Transverse colon (tissue), 4 donors: Measurements from ENCODE around the gene CELSR1. TPM values are rescaled to one million over a fixed set of nuclear protein-coding genes. Genes with fewer than 3 reads are reported as not detected.

Source experiments
- DNase-seq: peaks from one replicate; pipeline ENCODE4 v3.0.0-alpha.2; 2019
- H3K27ac ChIP-seq, 4 donors: fragments of 200-600 bp; sonication (generic); 2 replicates each; pipeline ENCODE4 v1.5.1; 2016 to 2018; ENCODE audit warnings: inconsistent platforms in 4 of 4
- H3K27me3 ChIP-seq: fragments of 200-600 bp; sonication (generic); 2 replicates; pipeline ENCODE4 v1.5.1; 2017; ENCODE audit warnings: inconsistent platforms
- H3K36me3 ChIP-seq, 4 donors: fragments of 200-600 bp; sonication (generic); 2 replicates each; pipeline ENCODE4 v1.5.1; 2017 to 2019; ENCODE audit warnings: inconsistent platforms in 4 of 4
- H3K4me1 ChIP-seq, 4 donors: fragments of 200-600 bp; sonication (generic); 2 replicates each; pipeline ENCODE4 v1.5.1; 2017 to 2020; ENCODE audit warnings: inconsistent platforms in 4 of 4
- H3K4me3 ChIP-seq, 4 donors: fragments of 200-600 bp; sonication (generic); 1 replicate in 1 of 4; 2 replicates in 3 of 4; pipeline versions ENCODE4 v1.5.1 to v1.6.1; 2017 to 2019; ENCODE audit warnings: inconsistent platforms in 4 of 4
- H3K9me3 ChIP-seq, 2 donors: fragments of 200-600 bp; sonication (generic); 2 replicates each; pipeline ENCODE4 v1.5.1; 2017 to 2019; ENCODE audit warnings: inconsistent platforms in 2 of 2
- CTCF ChIP-seq, 5 experiments: fragments of 200-600 bp in 3 of 5; fragments of 450-650 bp in 2 of 5; sonication (generic) in 3 of 5; IDR thresholded peaks; 1 replicate in 2 of 5; 2 replicates in 3 of 5; pipeline ENCODE4 v1.5.1; 2016 to 2017; ENCODE audit warnings: antibody characterized with exemption in 5 of 5, inconsistent platforms in 3 of 5, mild to moderate bottlenecking in 2 of 5, moderate library complexity in 1 of 5
- EP300 ChIP-seq: sonication (generic); formaldehyde crosslinking; IDR thresholded peaks from one replicate; pipeline ENCODE4 v1.6.1; 2017; ENCODE audit warnings: antibody characterized with exemption, low read depth
- POLR2A ChIP-seq: fragments of 450-650 bp; IDR thresholded peaks from one replicate; pipeline ENCODE4 v1.6.1; 2016; ENCODE audit warnings: antibody characterized with exemption, mild to moderate bottlenecking, moderate library complexity
- POLR2AphosphoS5 ChIP-seq, 3 donors: sonication (generic); formaldehyde crosslinking; IDR thresholded peaks; one replicate each; pipeline ENCODE4 v1.6.1; 2016; ENCODE audit warnings: antibody characterized with exemption in 3 of 3
- WGBS, 2 donors: methylation state at CpG; one replicate each; pipeline ENCODE4 v1.1.5; 2018; ENCODE audit warnings: low coverage in 1 of 2; 5-methylcytosine and 5-hydroxymethylcytosine counted together
- in situ Hi-C, 4 donors: fragments of 200-750 bp; cut with MboI; loops; one replicate each; pipeline versions ENCODE4 v1.15.0 to v1.15.1; 2017; ENCODE audit warnings: low sequenced_read_pairs in 3 of 4, low pct_ligation_motif_present in 1 of 4, low pct_unique_long_range_greater_than_20kb in 1 of 4
- intact Hi-C: fragments of 100-400 bp; cut with DNase I; formaldehyde crosslinking; loops from one replicate; pipeline ENCODE4 v1.15.1; 2023; ENCODE audit warnings: low total_unique reads
- total RNA-seq, 4 donors: library from RNA; depleted of rRNA; stranded (reverse); fragments of >200 nt; gene quantifications; one replicate each; pipeline ENCODE4 v1.1.0, GENCODE V29; 2016

Gene CELSR1
- total RNA-seq, 4 donors from 2014 or later: 0.96 to 2.5 (median 1.4) TPM

GRCh38 chr22:46364341-46365165 lies 172.9 kb downstream of the CELSR1 start:
- Histone ChIP-seq H3K27me3 (peaks cover 8% of the 10 kb centered on the region), H3K9me3 (no peaks in the 10 kb centered on the region), H3K4me3 (no peak overlapping the region), H3K27ac (no peak overlapping the region), H3K4me1 (no peaks in the 10 kb centered on the region), H3K36me3 (no peaks in the 10 kb centered on the region)
- intact Hi-C loops: no loop called here
- in situ Hi-C loops: loop anchor here in 2 of 4 donors (5.0 to 10.0 kb wide), 2 partner anchors 178 to 180 kb away; no protein-coding TSS in a partner anchor
- DNase-seq: no peak
- 72% methylated on average over 23 of the region's 26 CpGs; no CpG with 5 or more reads in 1 of the 2 donors for WGBS, 2 donors
- TF ChIP-seq POLR2AphosphoS5 (IDR thresholded peaks at IDR 0.05) (no peak), EP300 (no peak), CTCF (IDR thresholded peaks at IDR 0.05) (no peak), POLR2A (no peak)

- intact Hi-C loops (no loop called here), in situ Hi-C loops (loop anchor here in 2 of 4 donors (5.0 to 10.0 kb wide), 2 partner anchors 179 to 181 kb away; no protein-coding TSS in a partner anchor)
- TF ChIP-seq EP300 (no peak), CTCF (IDR thresholded peaks at IDR 0.05) (no peak), POLR2A (no peak), POLR2AphosphoS5 (IDR thresholded peaks at IDR 0.05) (no peak)
- no peak for DNase-seq
- H3K9me3 ChIP-seq: no peaks in the 10 kb centered on the region
- 91% methylated on average over 24 of the region's 35 CpGs; no CpG with 5 or more reads in 1 of the 2 donors for WGBS, 2 donors
- no peaks in the 10 kb centered on the region for H3K36me3 ChIP-seq
- H3K4me1 ChIP-seq: no peaks in the 10 kb centered on the region
- H3K4me3 ChIP-seq: no peak overlapping the region
- H3K27me3 ChIP-seq: peaks cover 8% of the 10 kb centered on the region
- no peak overlapping the region for H3K27ac ChIP-seq
Observed at GRCh38 chr22:46363611-46364321, 173.7 kb downstream of the CELSR1 start.

GRCh38 chr22:46362934-46363515 lies 174.4 kb downstream of the CELSR1 start:
- H3K4me3 ChIP-seq: no peak overlapping the region
- DNase-seq: peak; percentile 7
- TF ChIP-seq EP300: no peak
- no peak for TF ChIP-seq POLR2A
- TF ChIP-seq POLR2AphosphoS5 (IDR thresholded peaks at IDR 0.05): no peak
- no peak for TF ChIP-seq CTCF (IDR thresholded peaks at IDR 0.05)
- no peaks in the 10 kb centered on the region for H3K9me3 ChIP-seq
- in situ Hi-C loops: loop anchor here in 2 of 4 donors (5.0 to 10.0 kb wide), 2 partner anchors 179 to 182 kb away; no protein-coding TSS in a partner anchor
- peaks cover 8% of the 10 kb centered on the region for H3K27me3 ChIP-seq
- intact Hi-C loops: no loop called here
- H3K36me3 ChIP-seq: no peaks in the 10 kb centered on the region
- WGBS, 2 donors: 85% methylated on average over 14 of the region's 15 CpGs; no CpG with 5 or more reads in 1 of the 2 donors
- no peaks in the 10 kb centered on the region for H3K4me1 ChIP-seq
- H3K27ac ChIP-seq: no peak overlapping the region
